ENCODE data around the gene MAPK6. TPM values are rescaled to one million over a fixed set of nuclear protein-coding genes. Genes with fewer than 3 reads are reported as not detected.

The MAPK6 gene
- total and polyA plus RNA-seq, 2 donors (not counting 1 experiment from before 2014, with no cell fraction given): 3.2 to 17.9 TPM

DNA sequence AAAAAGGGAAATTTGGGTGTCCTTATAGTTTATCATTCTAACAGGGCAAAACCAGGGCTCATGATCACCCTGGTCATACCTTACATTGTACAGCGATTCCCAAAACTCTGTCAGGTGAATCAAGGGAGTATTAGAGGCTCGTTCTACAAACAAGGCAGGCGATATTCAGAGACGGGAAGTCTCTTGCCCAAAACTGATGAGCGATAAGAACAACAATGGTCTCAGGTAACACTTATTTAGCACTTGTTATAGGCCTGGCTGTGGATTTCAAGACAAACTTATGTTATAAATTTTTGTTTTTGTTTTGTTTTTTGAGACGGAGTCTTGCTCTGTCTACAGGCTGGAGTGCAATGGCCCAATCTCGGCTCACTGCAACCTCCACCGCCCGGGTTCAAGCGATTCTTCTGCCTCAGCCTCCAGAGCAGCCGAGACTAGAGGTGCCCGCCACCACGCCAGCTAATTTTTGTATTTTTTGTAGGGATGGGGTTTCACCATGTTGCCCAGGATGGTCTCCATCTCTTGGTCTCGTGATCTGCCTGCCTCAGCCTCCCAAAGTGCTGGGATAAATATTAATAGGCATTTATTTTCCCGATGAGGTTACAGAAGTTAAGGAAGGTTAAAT, 80.7 kb downstream of the MAPK6 start:
- H3K4me1 Mint-ChIP-seq: peaks cover 23% of the 10 kb centered on the region
- no peaks in the 10 kb centered on the region for H3K36me3 ChIP-seq (replicated peaks in 1 of 2; ENCODE audit: control extremely low read depth in 1 of 2, control insufficient read depth in 1 of 2, extremely low read depth in 1 of 2, insufficient read depth in 2 of 2, low read length in 1 of 2)
- H3K4me1 ChIP-seq (ENCODE audit: control insufficient read depth in 2 of 2, insufficient read depth in 2 of 2, low read length in 2 of 2): peaks cover 15 to 27% of the 10 kb centered on the region in 2 donors
- H3K9me3 ChIP-seq (ENCODE audit: control extremely low read depth in 1 of 3, control insufficient read depth in 2 of 3, insufficient read depth in 1 of 3, low read length in 2 of 3): no peaks in the 10 kb centered on the region
- no peak overlapping the region for H2AFZ ChIP-seq (ENCODE audit: insufficient read depth, low read depth, low read length, poor library complexity, severe bottlenecking)
- H3K9ac ChIP-seq (ENCODE audit: low read length): no peak overlapping the region
- H3K27ac ChIP-seq (ENCODE audit: low read length in 2 of 2): no peak overlapping the region
- CTCF ChIA-PET: no interaction called here
- H4K20me1 ChIP-seq (ENCODE audit: control insufficient read depth, insufficient read depth, low read length, poor library complexity, severe bottlenecking): no peaks in the 10 kb centered on the region
- H3K27ac Mint-ChIP-seq: no peak overlapping the region
- H3K4me2 ChIP-seq (replicated peaks; ENCODE audit: low read depth, low read length, poor library complexity, severe bottlenecking): no peak overlapping the region
- no peaks in the 10 kb centered on the region for H3K9me3 Mint-ChIP-seq (ENCODE audit: insufficient read depth)
- no peaks in the 10 kb centered on the region for H3K79me2 ChIP-seq (ENCODE audit: control insufficient read depth, insufficient read depth, low read length)
- no peaks in the 10 kb centered on the region for H3K27me3 ChIP-seq (replicated peaks in 1 of 4; ENCODE audit: control extremely low read depth in 1 of 4, control insufficient read depth in 3 of 4, insufficient read depth in 4 of 4, low read length in 3 of 4)
- no peaks in the 10 kb centered on the region for H3K27me3 Mint-ChIP-seq
- DNase-seq: no peak
- POLR2A ChIA-PET: no interaction called here
- intact Hi-C loops (cut with micrococcal nuclease): no loop called here
- WGBS (ENCODE audit: insufficient coverage): 94% methylated on average over 15 of the region's 15 CpGs
- TF ChIP-seq, protein P1, sequence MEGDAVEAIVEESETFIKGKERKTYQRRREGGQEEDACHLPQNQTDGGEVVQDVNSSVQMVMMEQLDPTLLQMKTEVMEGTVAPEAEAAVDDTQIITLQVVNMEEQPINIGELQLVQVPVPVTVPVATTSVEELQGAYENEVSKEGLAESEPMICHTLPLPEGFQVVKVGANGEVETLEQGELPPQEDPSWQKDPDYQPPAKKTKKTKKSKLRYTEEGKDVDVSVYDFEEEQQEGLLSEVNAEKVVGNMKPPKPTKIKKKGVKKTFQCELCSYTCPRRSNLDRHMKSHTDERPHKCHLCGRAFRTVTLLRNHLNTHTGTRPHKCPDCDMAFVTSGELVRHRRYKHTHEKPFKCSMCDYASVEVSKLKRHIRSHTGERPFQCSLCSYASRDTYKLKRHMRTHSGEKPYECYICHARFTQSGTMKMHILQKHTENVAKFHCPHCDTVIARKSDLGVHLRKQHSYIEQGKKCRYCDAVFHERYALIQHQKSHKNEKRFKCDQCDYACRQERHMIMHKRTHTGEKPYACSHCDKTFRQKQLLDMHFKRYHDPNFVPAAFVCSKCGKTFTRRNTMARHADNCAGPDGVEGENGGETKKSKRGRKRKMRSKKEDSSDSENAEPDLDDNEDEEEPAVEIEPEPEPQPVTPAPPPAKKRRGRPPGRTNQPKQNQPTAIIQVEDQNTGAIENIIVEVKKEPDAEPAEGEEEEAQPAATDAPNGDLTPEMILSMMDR (IDR thresholded peaks at IDR 0.05): no peak
- no peak for TF ChIP-seq EZH2 (IDR thresholded peaks at IDR 0.05; ENCODE audit: borderline replicate concordance, insufficient read depth, low read depth, low read length, poor library complexity, severe bottlenecking)
- H3K4me3 ChIP-seq (ENCODE audit: control extremely low read depth in 1 of 5, extremely low read depth in 1 of 5, insufficient read depth in 1 of 5, low read depth in 2 of 5, low read length in 4 of 5): no peak overlapping the region
- no peak for ATAC-seq (ENCODE audit: low read depth)
- no peak overlapping the region for H3K4me3 Mint-ChIP-seq

DNA sequence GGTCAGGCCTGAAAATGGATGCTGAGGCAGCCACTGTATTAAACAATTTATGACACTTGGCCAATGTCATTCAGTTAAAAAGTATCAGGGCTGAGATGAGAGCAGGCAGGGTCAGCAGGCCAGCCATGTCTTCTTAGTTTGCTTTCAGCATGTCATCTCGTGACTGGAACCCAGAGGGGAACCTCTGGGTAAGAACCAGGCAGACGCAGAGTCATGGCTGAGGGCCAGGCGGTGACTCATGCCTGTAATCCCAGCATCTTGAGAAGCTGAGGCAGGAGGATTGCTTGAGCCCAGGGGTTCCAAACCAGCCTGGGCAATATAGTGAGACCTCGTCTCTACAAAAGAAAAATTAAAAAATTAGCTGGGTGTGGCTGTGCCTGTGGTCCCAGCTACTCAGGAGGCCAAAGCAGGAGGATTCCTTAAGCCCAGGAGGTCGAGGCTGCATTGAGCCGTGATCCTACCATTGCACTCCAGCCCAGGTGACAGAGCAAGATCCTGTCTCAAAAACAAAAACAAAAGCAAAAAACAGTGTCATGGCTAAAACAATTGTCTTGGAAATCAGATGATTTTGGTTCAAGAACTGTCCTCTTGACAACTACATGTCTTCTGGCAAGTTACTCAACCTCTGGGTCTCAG, 81.9 kb downstream of the MAPK6 start:
- no peaks in the 10 kb centered on the region for H3K27me3 Mint-ChIP-seq
- no peak overlapping the region for H2AFZ ChIP-seq (ENCODE audit: insufficient read depth, low read depth, low read length, poor library complexity, severe bottlenecking)
- no peak overlapping the region for H3K4me3 ChIP-seq (ENCODE audit: control extremely low read depth in 1 of 5, extremely low read depth in 1 of 5, insufficient read depth in 1 of 5, low read depth in 2 of 5, low read length in 4 of 5)
- H3K9me3 Mint-ChIP-seq (ENCODE audit: insufficient read depth): no peaks in the 10 kb centered on the region
- no peaks in the 10 kb centered on the region for H3K36me3 ChIP-seq (replicated peaks in 1 of 2; ENCODE audit: control extremely low read depth in 1 of 2, control insufficient read depth in 1 of 2, extremely low read depth in 1 of 2, insufficient read depth in 2 of 2, low read length in 1 of 2)
- peaks cover 15 to 33% of the 10 kb centered on the region in 2 donors for H3K4me1 ChIP-seq (ENCODE audit: control insufficient read depth in 2 of 2, insufficient read depth in 2 of 2, low read length in 2 of 2)
- no peak overlapping the region for H3K9ac ChIP-seq (ENCODE audit: low read length)
- no peaks in the 10 kb centered on the region for H3K27me3 ChIP-seq (replicated peaks in 1 of 4; ENCODE audit: control extremely low read depth in 1 of 4, control insufficient read depth in 3 of 4, insufficient read depth in 4 of 4, low read length in 3 of 4)
- ATAC-seq (ENCODE audit: low read depth): no peak
- H3K9me3 ChIP-seq (ENCODE audit: control extremely low read depth in 1 of 3, control insufficient read depth in 2 of 3, insufficient read depth in 1 of 3, low read length in 2 of 3): no peaks in the 10 kb centered on the region
- CTCF ChIA-PET: interaction anchor here (0.9 kb wide), 1 partner anchor 22 kb away, joined by 3 read pairs; no protein-coding TSS in a partner anchor
- H4K20me1 ChIP-seq (ENCODE audit: control insufficient read depth, insufficient read depth, low read length, poor library complexity, severe bottlenecking): no peaks in the 10 kb centered on the region
- no peak overlapping the region for H3K4me3 Mint-ChIP-seq
- no peak overlapping the region for H3K27ac ChIP-seq (ENCODE audit: low read length in 2 of 2)
- no peak for DNase-seq
- TF ChIP-seq EZH2 (IDR thresholded peaks at IDR 0.05; ENCODE audit: borderline replicate concordance, insufficient read depth, low read depth, low read length, poor library complexity, severe bottlenecking): no peak
- TF ChIP-seq, protein P1 (IDR thresholded peaks at IDR 0.05): no peak
- H3K27ac Mint-ChIP-seq: no peak overlapping the region
- H3K4me1 Mint-ChIP-seq: peaks cover 25% of the 10 kb centered on the region
- intact Hi-C loops (cut with micrococcal nuclease): no loop called here
- no peak overlapping the region for H3K4me2 ChIP-seq (replicated peaks; ENCODE audit: low read depth, low read length, poor library complexity, severe bottlenecking)
- no peaks in the 10 kb centered on the region for H3K79me2 ChIP-seq (ENCODE audit: control insufficient read depth, insufficient read depth, low read length)
- POLR2A ChIA-PET: no interaction called here
- WGBS (ENCODE audit: insufficient coverage): 83% methylated on average over 5 of the region's 6 CpGs
